ENCODE data around the gene MAGI1. TPM values are rescaled to one million over a fixed set of nuclear protein-coding genes. Genes with fewer than 3 reads are reported as not detected.

The MAGI1 gene
- total RNA-seq, 2 donors from 2014 or later = 38.6 to 45.1 TPM

DNA sequence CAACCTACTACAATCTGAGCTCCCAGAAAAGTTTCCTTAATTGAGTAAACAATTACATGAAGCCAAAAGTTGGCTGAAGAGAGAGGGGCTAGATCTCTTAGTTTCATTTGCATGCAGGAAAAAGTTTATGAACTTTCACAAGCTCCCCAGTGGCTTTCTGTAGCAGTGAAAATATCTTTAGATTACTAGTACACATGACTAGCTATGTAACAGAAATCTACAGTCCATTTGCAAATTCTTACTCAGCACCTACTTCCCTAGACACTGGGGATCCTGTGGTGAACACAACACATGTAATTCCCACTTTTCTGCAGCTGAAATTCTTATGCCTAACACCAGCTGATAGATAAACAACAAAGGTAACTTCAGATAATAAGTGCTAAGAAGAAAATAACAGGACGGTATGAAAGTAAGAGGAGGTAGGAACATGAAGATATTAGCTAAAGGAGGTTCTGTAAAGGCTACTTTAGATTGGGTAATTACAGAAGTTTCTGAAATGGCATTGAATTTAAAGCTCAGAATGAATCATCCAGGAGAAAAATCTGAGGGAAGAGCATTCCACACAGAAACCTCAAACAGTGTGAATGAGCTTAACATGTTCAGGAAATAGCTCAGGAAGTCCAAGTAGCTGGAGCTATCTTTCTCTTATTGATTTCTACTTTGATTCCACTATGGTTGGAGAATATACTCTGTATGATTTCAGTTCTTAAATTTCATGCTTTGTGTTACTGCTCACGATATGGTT lies 204.8 kb downstream of the MAGI1 start:
- Histone ChIP-seq H3K4me3 (ENCODE audit: low read length) (no peak overlapping the region), H3K9me3 (ENCODE audit: control insufficient read depth, low read length) (no peaks in the 10 kb centered on the region), H3K36me3 (ENCODE audit: control insufficient read depth, insufficient read depth, low read length) (no peaks in the 10 kb centered on the region), H3K9ac (ENCODE audit: extremely low read depth, low read length, poor library complexity, severe bottlenecking) (no peak overlapping the region), H3K27me3 (ENCODE audit: control insufficient read depth, insufficient read depth, low read length, poor library complexity, severe bottlenecking) (no peaks in the 10 kb centered on the region), H3K4me1 (ENCODE audit: control insufficient read depth, insufficient read depth, low read length) (peaks cover 3% of the 10 kb centered on the region), H3K27ac (ENCODE audit: low read depth, low read length) (no peak overlapping the region)
- WGBS, 2 experiments (ENCODE audit: insufficient coverage in 1 of 2, insufficient read length in 1 of 2) = 30 to 63% methylated on average over 1 to 2 of the region's 2 CpGs
- Mint-ChIP-seq H3K4me1 (peaks cover 43% of the 10 kb centered on the region), H3K27me3 (ENCODE audit: insufficient read depth) (no peaks in the 10 kb centered on the region), H3K9me3 (no peaks in the 10 kb centered on the region), H3K27ac (peak overlapping the region; percentile 64), H3K4me3 (no peak overlapping the region), H3K36me3 (ENCODE audit: low read depth) (no peaks in the 10 kb centered on the region)
- TF ChIP-seq, protein P1, sequence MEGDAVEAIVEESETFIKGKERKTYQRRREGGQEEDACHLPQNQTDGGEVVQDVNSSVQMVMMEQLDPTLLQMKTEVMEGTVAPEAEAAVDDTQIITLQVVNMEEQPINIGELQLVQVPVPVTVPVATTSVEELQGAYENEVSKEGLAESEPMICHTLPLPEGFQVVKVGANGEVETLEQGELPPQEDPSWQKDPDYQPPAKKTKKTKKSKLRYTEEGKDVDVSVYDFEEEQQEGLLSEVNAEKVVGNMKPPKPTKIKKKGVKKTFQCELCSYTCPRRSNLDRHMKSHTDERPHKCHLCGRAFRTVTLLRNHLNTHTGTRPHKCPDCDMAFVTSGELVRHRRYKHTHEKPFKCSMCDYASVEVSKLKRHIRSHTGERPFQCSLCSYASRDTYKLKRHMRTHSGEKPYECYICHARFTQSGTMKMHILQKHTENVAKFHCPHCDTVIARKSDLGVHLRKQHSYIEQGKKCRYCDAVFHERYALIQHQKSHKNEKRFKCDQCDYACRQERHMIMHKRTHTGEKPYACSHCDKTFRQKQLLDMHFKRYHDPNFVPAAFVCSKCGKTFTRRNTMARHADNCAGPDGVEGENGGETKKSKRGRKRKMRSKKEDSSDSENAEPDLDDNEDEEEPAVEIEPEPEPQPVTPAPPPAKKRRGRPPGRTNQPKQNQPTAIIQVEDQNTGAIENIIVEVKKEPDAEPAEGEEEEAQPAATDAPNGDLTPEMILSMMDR (conservative IDR thresholded peaks at IDR 0.05) = no peak
- no peak for DNase-seq

DNA sequence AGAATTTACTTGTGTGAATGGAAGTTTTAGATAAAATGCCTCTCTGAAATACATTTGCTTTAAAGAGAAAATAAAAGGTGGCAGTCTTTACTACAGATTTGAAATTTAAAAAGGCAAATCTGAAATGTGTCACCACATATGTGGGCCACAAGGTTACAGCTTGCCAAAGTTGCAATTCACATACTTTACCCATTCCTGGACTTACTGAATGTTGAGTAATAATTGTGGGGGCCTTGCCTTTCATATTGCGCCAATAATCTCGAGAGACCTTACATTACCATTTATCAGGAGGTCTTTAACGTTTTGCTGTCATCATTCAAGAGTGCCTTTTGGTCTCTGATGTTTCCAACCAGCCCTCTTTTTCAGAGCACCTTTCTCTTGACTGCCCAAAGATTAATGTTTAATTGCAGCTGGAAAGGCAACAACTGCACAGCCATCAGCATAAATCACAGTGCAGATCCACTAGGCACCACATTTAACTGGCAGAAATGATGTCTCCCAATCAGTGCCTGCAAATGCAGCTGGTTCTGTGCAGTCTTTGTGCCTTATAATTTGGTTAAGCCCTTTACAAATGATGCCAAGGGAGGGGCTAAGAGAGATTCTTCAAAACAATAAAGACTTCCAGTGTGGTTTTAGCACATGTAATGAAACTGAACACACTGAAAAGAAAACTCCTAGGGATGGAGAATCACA lies 206.8 kb downstream of the MAGI1 start:
- Mint-ChIP-seq H3K9me3 (no peaks in the 10 kb centered on the region), H3K4me1 (peaks cover 54% of the 10 kb centered on the region), H3K4me3 (no peak overlapping the region), H3K27me3 (ENCODE audit: insufficient read depth) (no peaks in the 10 kb centered on the region), H3K36me3 (ENCODE audit: low read depth) (no peaks in the 10 kb centered on the region), H3K27ac (no peak overlapping the region)
- Histone ChIP-seq H3K4me3 (ENCODE audit: low read length) (no peak overlapping the region), H3K9ac (ENCODE audit: extremely low read depth, low read length, poor library complexity, severe bottlenecking) (no peak overlapping the region), H3K36me3 (ENCODE audit: control insufficient read depth, insufficient read depth, low read length) (no peaks in the 10 kb centered on the region), H3K9me3 (ENCODE audit: control insufficient read depth, low read length) (no peaks in the 10 kb centered on the region), H3K4me1 (ENCODE audit: control insufficient read depth, insufficient read depth, low read length) (peaks cover 3% of the 10 kb centered on the region), H3K27ac (ENCODE audit: low read depth, low read length) (no peak overlapping the region), H3K27me3 (ENCODE audit: control insufficient read depth, insufficient read depth, low read length, poor library complexity, severe bottlenecking) (no peaks in the 10 kb centered on the region)
- TF ChIP-seq, protein P1 (conservative IDR thresholded peaks at IDR 0.05) = no peak
- no peak for DNase-seq
- 91 to 94% methylated on average over 3 of the region's 3 CpGs for WGBS, 2 experiments (ENCODE audit: insufficient coverage in 1 of 2, insufficient read length in 1 of 2)

DNA sequence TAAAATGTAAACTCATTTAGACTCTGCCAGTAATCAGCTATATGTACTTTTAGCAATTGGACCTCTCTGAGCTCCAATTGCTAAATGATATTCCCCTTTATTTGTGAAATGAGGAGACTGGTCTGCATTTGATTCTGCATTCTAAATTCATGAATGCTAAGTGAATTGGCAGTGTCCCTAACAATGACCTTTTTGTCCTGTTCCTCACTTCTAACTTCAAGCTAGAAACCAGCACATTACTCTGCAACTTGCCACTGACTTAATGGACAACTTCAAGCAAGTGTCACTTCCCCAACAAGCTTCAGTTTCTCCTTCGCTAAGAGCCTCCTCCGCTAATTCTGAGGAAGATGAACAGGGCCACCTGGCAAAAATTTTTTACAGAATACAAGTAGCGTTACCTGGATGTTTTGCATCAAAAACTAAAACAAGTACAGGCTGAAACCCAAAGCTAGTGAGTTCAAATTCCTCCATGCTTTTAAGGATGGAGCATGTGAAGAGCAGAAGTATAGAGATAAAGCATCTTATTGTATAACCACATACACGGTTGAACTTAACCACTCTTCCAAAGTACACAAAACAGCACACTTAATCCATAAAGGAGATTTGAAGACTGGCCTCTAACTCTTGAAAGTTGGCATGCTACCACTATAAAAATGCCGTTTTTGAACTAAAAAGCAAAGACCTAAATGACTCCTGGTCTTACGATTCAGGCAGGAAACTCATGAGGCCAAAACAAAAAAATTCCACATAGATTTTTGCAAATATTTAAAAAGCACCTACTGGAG lies 207.6 kb downstream of the MAGI1 start:
- WGBS, 2 experiments (ENCODE audit: insufficient coverage in 1 of 2, insufficient read length in 1 of 2) = 88 to 92% methylated on average over 3 to 6 of the region's 6 CpGs
- Histone ChIP-seq H3K9ac (ENCODE audit: extremely low read depth, low read length, poor library complexity, severe bottlenecking) (no peak overlapping the region), H3K27me3 (ENCODE audit: control insufficient read depth, insufficient read depth, low read length, poor library complexity, severe bottlenecking) (no peaks in the 10 kb centered on the region), H3K9me3 (ENCODE audit: control insufficient read depth, low read length) (no peaks in the 10 kb centered on the region), H3K36me3 (ENCODE audit: control insufficient read depth, insufficient read depth, low read length) (no peaks in the 10 kb centered on the region), H3K4me3 (ENCODE audit: low read length) (no peak overlapping the region), H3K4me1 (ENCODE audit: control insufficient read depth, insufficient read depth, low read length) (peaks cover 3% of the 10 kb centered on the region), H3K27ac (ENCODE audit: low read depth, low read length) (no peak overlapping the region)
- H3K27me3 Mint-ChIP-seq (ENCODE audit: insufficient read depth) = no peaks in the 10 kb centered on the region
- no peaks in the 10 kb centered on the region for H3K9me3 Mint-ChIP-seq
- no peaks in the 10 kb centered on the region for H3K36me3 Mint-ChIP-seq (ENCODE audit: low read depth)
- no peak overlapping the region for H3K4me3 Mint-ChIP-seq
- no peak for DNase-seq
- peaks cover 54% of the 10 kb centered on the region for H3K4me1 Mint-ChIP-seq
- no peak overlapping the region for H3K27ac Mint-ChIP-seq
- TF ChIP-seq, protein P1 (conservative IDR thresholded peaks at IDR 0.05) = no peak
